SK-N-SH (cell line): ENCODE data around the gene SNPH. TPM values are rescaled to one million over a fixed set of nuclear protein-coding genes. Genes with fewer than 3 reads are reported as not detected.

Experiments
- CTCF ChIA-PET: fragments of 300-600, 350-600 bp; formaldehyde crosslinking; extraction: SDS; loops from one replicate; lab custom pipeline; 2021; lab: Yijun Ruan, JAX
- POLR2A ChIA-PET: fragments of 350-600 bp; sonication (Branson Sonifier 250); formaldehyde crosslinking; extraction: SDS; loops from one replicate; lab custom pipeline; 2020; ENCODE audit warnings: antibody characterized with exemption, inconsistent platforms; lab: Yijun Ruan, JAX
- DNase-seq: peaks from one replicate; pipeline ENCODE4 v3.0.0; 2012
- H2AFZ ChIP-seq: fragments of 200-600 bp; sonication (generic); 2 replicates; pipeline ENCODE4 v1.8.1; 2016; ENCODE audit warnings: antibody characterized with exemption, mild to moderate bottlenecking, low read depth
- H3F3A ChIP-seq: fragments of 200-600 bp; sonication (generic); replicated peaks from 2 replicates; pipeline ENCODE3; 2016; ENCODE audit warnings: antibody characterized with exemption, mild to moderate bottlenecking; ENCODE audit not compliant: insufficient read depth
- H3K27ac ChIP-seq, 2 experiments: fragments of 200-500 bp in 1 of 2; fragments of 200-600 bp in 1 of 2; sonication (Bioruptor generic) in 1 of 2; sonication (generic), shearing (Covaris generic) in 1 of 2; 2 replicates each; pipeline versions ENCODE4 v1.5.1 to v1.6.1; 2014 to 2016; ENCODE audit warnings: low read depth in 2 of 2, inconsistent platforms in 1 of 2, low read length in 1 of 2, mild to moderate bottlenecking in 1 of 2, mixed read lengths in 1 of 2
- H3K27me3 ChIP-seq: fragments of 200-600 bp; sonication (generic), shearing (Covaris generic); 2 replicates; pipeline ENCODE4 v1.6.1; 2016; ENCODE audit warnings: mixed run types; ENCODE audit not compliant: insufficient read depth
- H3K36me3 ChIP-seq, 2 experiments: fragments of 200-500 bp in 1 of 2; fragments of 200-600 bp in 1 of 2; sonication (Bioruptor generic) in 1 of 2; sonication (generic) in 1 of 2; replicated peaks in 1 of 2; 2 replicates each; pipeline versions ENCODE3 to v1.5.1; 2014 to 2016; ENCODE audit warnings: low read length in 1 of 2, mild to moderate bottlenecking in 1 of 2; ENCODE audit not compliant: insufficient read depth in 2 of 2, control insufficient read depth in 1 of 2
- H3K4me1 ChIP-seq, 2 experiments: fragments of 200-500 bp in 1 of 2; fragments of 200-600 bp in 1 of 2; sonication (Bioruptor generic) in 1 of 2; sonication (generic), shearing (Covaris generic) in 1 of 2; 2 replicates each; pipeline versions ENCODE4 v1.5.1 to v1.6.1; 2014 to 2016; ENCODE audit warnings: low read depth in 1 of 2, low read length in 1 of 2, mixed run types in 1 of 2; ENCODE audit not compliant: insufficient read depth in 2 of 2, control insufficient read depth in 1 of 2
- H3K4me2 ChIP-seq: fragments of 200-600 bp; sonication (generic), shearing (Covaris generic); 2 replicates; pipeline ENCODE4 v1.6.1; 2017; ENCODE audit warnings: mixed run types
- H3K4me3 ChIP-seq, 2 experiments: fragments of 200-500 bp in 1 of 2; fragments of 200-600 bp in 1 of 2; sonication (Bioruptor generic) in 1 of 2; sonication (generic), shearing (Covaris generic) in 1 of 2; 2 replicates each; pipeline versions ENCODE4 v1.5.1 to v1.8.1; 2014 to 2016; ENCODE audit warnings: low read depth in 2 of 2, inconsistent platforms in 1 of 2, low read length in 1 of 2, mild to moderate bottlenecking in 1 of 2, mixed read lengths in 1 of 2, moderate library complexity in 1 of 2
- H3K79me2 ChIP-seq: fragments of 200-600 bp; sonication (generic); 2 replicates; pipeline ENCODE4 v1.8.1; 2017; ENCODE audit warnings: mild to moderate bottlenecking; ENCODE audit not compliant: insufficient read depth
- H3K9ac ChIP-seq: fragments of 200-600 bp; sonication (generic); 2 replicates; pipeline ENCODE4 v1.6.1; 2017; ENCODE audit warnings: mixed run types
- H3K9me2 ChIP-seq: fragments of 200-600 bp; sonication (generic); 2 replicates; pipeline ENCODE4 v1.6.1; 2017; ENCODE audit warnings: mixed run types
- H3K9me3 ChIP-seq: fragments of 200-600 bp; sonication (generic); 2 replicates; pipeline ENCODE4 v1.6.1; 2017; ENCODE audit warnings: mixed run types, mild to moderate bottlenecking, moderate library complexity
- H4K20me1 ChIP-seq: fragments of 200-600 bp; sonication (generic); 2 replicates; pipeline ENCODE4 v1.6.1; 2017; ENCODE audit warnings: mild to moderate bottlenecking, mixed run types; ENCODE audit not compliant: insufficient read depth
- CHD2 ChIP-seq: fragments of 150-350 bp; IDR thresholded peaks from 2 replicates; pipeline ENCODE4 v1.6.1; 2018; ENCODE audit warnings: low read length; ENCODE audit not compliant: partially characterized antibody
- CTCF ChIP-seq: fragments of 200-600 bp; sonication (generic); IDR thresholded peaks from 2 replicates; pipeline ENCODE4 v1.6.1; 2017; ENCODE audit warnings: antibody characterized with exemption, mild to moderate bottlenecking, moderate library complexity
- FOXM1 ChIP-seq: IDR thresholded peaks from 2 replicates; pipeline ENCODE4 v1.4.0; 2012; ENCODE audit warnings: low read depth, mild to moderate bottlenecking
- GATA2 ChIP-seq: sonication (generic); formaldehyde crosslinking; IDR thresholded peaks from 2 replicates; pipeline ENCODE4 v1.5.0; 2020; ENCODE audit warnings: mild to moderate bottlenecking, missing genetic modification reagents
- IRF3 ChIP-seq: fragments of 150-350 bp; IDR thresholded peaks from 2 replicates; pipeline ENCODE4 v1.6.1; 2016; ENCODE audit warnings: mild to moderate bottlenecking, low read depth, low read length
- MAX ChIP-seq: IDR thresholded peaks from 2 replicates; pipeline ENCODE4 v1.4.0; 2012; ENCODE audit warnings: low read depth
- RFX5 ChIP-seq: IDR thresholded peaks from 2 replicates; pipeline ENCODE4 v1.6.1; 2012; ENCODE audit warnings: mild to moderate bottlenecking, improper control_type of control experiment, low read length
- USF2 ChIP-seq: fragments of 150-350 bp; IDR thresholded peaks from 2 replicates; pipeline ENCODE4 v1.6.1; 2017; ENCODE audit warnings: antibody characterized with exemption, low read length, low read depth, borderline replicate concordance
- YY1 ChIP-seq: IDR thresholded peaks from 2 replicates; pipeline ENCODE4 v1.4.0; 2012; ENCODE audit warnings: low read depth, mild to moderate bottlenecking
- ZBTB33 ChIP-seq: IDR thresholded peaks from 2 replicates; pipeline ENCODE4 v1.4.0; 2012; ENCODE audit warnings: low read depth, borderline replicate concordance
- WGBS: methylation state at CpG from one replicate; pipeline ENCODE4 v1.1.6; 2017; ENCODE audit warnings: low lambda C conversion rate; 5-methylcytosine and 5-hydroxymethylcytosine counted together
- polyA plus RNA-seq, 3 experiments: library from polyadenylated mRNA; depleted of rRNA; stranded (reverse); fragments of >200 nt; gene quantifications; 2 replicates each; pipeline ENCODE4 v1.2.3, GENCODE V29; 2012

Gene SNPH
- polyA plus RNA-seq, 1 of the 3 experiments (the other 2 are of a cell fraction) = 2.5 TPM

GRCh38 chr20:1264727-1265126, 1.4 kb upstream of the SNPH start:
- no peaks in the 10 kb centered on the region; the same call in 1 of the 2 replicates for H3K79me2 ChIP-seq
- H3K4me2 ChIP-seq = no peak overlapping the region
- no peaks in the 10 kb centered on the region for H3K36me3 ChIP-seq
- no peak overlapping the region for H3K27ac ChIP-seq
- no peaks in the 10 kb centered on the region for H3K9me2 ChIP-seq
- no peaks in the 10 kb centered on the region for H4K20me1 ChIP-seq
- 0 out of 2 replicates have a peak overlapping the region, but pooled peaks have one; percentile 85 for H2AFZ ChIP-seq
- no peak for TF ChIP-seq FOXM1
- no peak for TF ChIP-seq CTCF
- no peak for TF ChIP-seq MAX
- TF ChIP-seq CHD2 = no peak
- TF ChIP-seq RFX5 = no peak
- no peak for TF ChIP-seq ZBTB33
- no peak for TF ChIP-seq IRF3
- no peak for TF ChIP-seq YY1
- TF ChIP-seq USF2 = no peak
- TF ChIP-seq GATA2 (CRISPR knock-in tag) = no peak
- H3K4me1 ChIP-seq = peaks cover 4 to 15% of the 10 kb centered on the region in 2 experiments; a peak in 2 of 4 replicates
- WGBS = 96% methylated on average over 2 of the region's 2 CpGs
- no peak overlapping the region for H3K9ac ChIP-seq
- H3K27me3 ChIP-seq = no peaks in the 10 kb centered on the region
- H3K9me3 ChIP-seq = 0 out of 2 replicates have a peak, but pooled peaks cover 5% of the 10 kb centered on the region
- H3F3A ChIP-seq = peaks cover 3% of the 10 kb centered on the region
- H3K4me3 ChIP-seq = no peak overlapping the region
- ChIA-PET POLR2A (no interaction called here), CTCF (interaction anchor here (1.0 kb wide), 1 partner anchor 39 kb away, joined by 3 read pairs; the partner anchor contains the start of gene RAD21L1)
- DNase-seq = no peak
